Bronchial epithelial cell (primary cell): ENCODE results near the gene B3GALT5. TPM values are rescaled to one million over a fixed set of nuclear protein-coding genes. Genes with fewer than 3 reads are reported as not detected.

Experiments used
- DNase-seq: peaks from one replicate; pipeline ENCODE4 v3.0.0-alpha.2; 2010; ENCODE audit warnings: low read depth
- FAIRE-seq: peaks from 2 replicates; lab custom pipeline; 2011; peaks lifted over from hg19 to GRCh38; lab: Jason Lieb, UNC
- H3K27me3 ChIP-seq: 2 replicates; pipeline ENCODE4 v1.5.1; 2011; ENCODE audit warnings: low read length; ENCODE audit not compliant: control insufficient read depth, insufficient read depth
- H3K36me3 ChIP-seq: 2 replicates; pipeline ENCODE4 v1.5.1; 2011; ENCODE audit warnings: low read length; ENCODE audit not compliant: control insufficient read depth, insufficient read depth
- H3K4me3 ChIP-seq: 2 replicates; pipeline ENCODE4 v1.5.1; 2011; ENCODE audit warnings: mild to moderate bottlenecking, low read depth, low read length, control low read depth
- CTCF ChIP-seq: IDR thresholded peaks from 2 replicates; pipeline ENCODE4 v1.5.1; 2011; ENCODE audit warnings: mild to moderate bottlenecking, moderate library complexity, low read length, control low read depth, inconsistent platforms; ENCODE audit not compliant: insufficient read depth, severe bottlenecking
- total RNA-seq: library from RNA; depleted of rRNA; stranded (reverse); fragments of >200 nt; gene quantifications from 2 replicates; pipeline ENCODE4 v1.2.1, GENCODE V29; 2014

The B3GALT5 gene
- total RNA-seq, 1 donor from 2014 or later: under 0.01 TPM

- FAIRE-seq: no peak
- Histone ChIP-seq H3K4me3 (no peak overlapping the region), H3K36me3 (no peaks in the 10 kb centered on the region), H3K27me3 (no peaks in the 10 kb centered on the region)
- no peak for DNase-seq
- TF ChIP-seq CTCF: no peak
Observed at GRCh38 chr21:39667353-39667891, 54.7 kb downstream of the B3GALT5 start.

- no peak for DNase-seq
- Histone ChIP-seq H3K4me3 (no peak overlapping the region), H3K36me3 (no peaks in the 10 kb centered on the region), H3K27me3 (no peaks in the 10 kb centered on the region)
- FAIRE-seq: peak; percentile 90
- no peak for TF ChIP-seq CTCF
Observed at GRCh38 chr21:39668369-39668768, 55.6 kb downstream of the B3GALT5 start.

- FAIRE-seq: no peak
- Histone ChIP-seq H3K27me3 (no peaks in the 10 kb centered on the region), H3K4me3 (no peak overlapping the region), H3K36me3 (no peaks in the 10 kb centered on the region)
- DNase-seq: no peak
- TF ChIP-seq CTCF: no peak
Observed at GRCh38 chr21:39669485-39669884, 56.7 kb downstream of the B3GALT5 start.

GRCh38 chr21:39669976-39670661, 57.4 kb downstream of the B3GALT5 start:
- no peak for TF ChIP-seq CTCF
- FAIRE-seq (no peak), DNase-seq (no peak)
- H3K27me3 ChIP-seq: no peaks in the 10 kb centered on the region
- no peaks in the 10 kb centered on the region for H3K36me3 ChIP-seq
- H3K4me3 ChIP-seq: no peak overlapping the region

GRCh38 chr21:39670701-39671100, 58.0 kb downstream of the B3GALT5 start:
- no peak for TF ChIP-seq CTCF
- FAIRE-seq (no peak), DNase-seq (no peak)
- no peak overlapping the region for H3K4me3 ChIP-seq
- H3K27me3 ChIP-seq: no peaks in the 10 kb centered on the region
- no peaks in the 10 kb centered on the region for H3K36me3 ChIP-seq
